ENCODE data around the gene ARHGDIB.

The ARHGDIB gene

DNA sequence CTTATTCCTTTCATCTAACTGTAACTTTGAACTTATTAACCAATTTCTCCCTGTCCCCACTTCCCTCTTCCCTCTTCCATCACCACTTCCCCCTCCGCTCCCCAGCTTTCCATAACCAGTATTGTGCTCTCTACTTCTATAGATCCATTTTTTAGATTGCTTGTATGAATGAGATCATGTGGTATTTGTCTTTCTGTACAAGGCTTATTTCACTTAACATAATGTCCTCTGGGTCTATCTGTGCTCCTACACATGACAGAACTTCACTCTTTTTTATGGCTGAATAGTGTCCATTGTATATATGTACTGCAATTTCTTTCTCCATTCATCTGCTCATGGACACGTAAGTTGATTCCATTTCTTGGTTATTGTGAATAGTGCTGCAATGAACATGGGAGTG lies 37.5 kb downstream of the ARHGDIB start:
- no peak for DNase-seq

DNA sequence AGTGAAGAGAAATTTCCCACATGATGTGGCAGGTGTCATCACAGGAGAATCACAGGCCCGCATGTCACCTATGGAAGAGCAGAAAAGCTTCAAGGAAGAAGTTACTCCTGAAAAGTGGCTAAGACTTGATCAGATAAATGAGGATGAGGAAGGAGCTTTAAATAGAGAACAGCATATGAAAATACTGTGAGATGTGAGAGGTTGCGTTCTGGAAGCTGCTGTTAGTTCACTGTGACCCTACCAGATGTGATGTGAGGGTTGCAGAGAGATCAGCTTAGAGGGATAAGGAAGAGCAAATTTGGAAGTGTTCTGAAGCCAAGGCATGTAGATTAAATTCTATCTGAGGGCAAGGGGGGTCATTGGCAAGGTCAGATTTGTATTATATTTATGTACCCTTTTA lies 40.2 kb downstream of the ARHGDIB start:
- DNase-seq, result no peak

DNA sequence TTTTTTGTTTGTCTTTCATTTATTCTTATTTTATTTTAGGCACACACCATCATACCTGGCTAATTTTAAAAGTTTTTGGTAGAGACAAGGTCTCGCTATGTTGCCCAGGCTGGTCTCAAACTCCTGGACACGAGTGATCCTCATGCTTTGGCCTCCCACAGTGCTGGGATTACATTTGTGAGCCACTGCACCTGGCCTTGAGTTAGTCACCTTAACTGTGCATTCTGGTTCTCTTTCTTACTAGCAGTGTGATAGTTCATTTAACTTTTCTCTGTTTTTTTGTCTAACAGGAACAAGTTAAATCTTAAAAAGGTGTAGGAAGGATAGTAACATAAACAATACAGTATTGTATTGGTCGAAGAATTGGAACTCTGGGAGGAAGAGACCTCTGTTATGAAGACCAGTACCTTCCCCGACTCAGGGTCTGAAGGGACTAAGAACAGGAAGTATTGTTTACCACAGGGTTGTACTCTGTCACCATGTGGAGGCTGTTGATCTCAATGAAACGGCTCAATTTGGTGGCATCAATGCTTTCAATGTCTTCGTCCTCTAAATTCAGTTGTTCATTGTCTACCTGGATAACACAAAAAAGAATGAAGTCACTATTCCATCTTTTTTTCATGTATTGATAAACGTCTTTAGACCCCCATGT lies 40.8 kb downstream of the ARHGDIB start:
- no peak for DNase-seq

DNA sequence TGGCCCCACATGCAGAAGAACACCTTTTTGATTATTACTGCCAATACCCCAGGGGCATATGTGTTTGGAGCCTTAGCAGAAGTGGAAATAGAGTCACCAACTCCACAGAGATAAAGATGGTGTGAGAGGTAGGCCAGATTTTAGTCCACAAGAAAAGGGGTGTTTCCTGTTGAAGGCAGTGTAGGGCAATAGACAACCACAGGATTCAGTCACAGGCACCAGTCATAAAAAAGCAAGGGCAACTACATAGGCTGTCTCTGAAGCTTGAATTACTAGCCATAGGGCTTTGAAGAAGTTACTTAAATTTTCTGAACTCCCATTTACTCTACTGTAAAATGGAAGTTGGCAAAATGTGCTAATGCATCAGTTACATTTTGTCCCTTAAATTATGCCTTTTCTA lies 41.9 kb downstream of the ARHGDIB start:
- DNase-seq, result no peak

DNA sequence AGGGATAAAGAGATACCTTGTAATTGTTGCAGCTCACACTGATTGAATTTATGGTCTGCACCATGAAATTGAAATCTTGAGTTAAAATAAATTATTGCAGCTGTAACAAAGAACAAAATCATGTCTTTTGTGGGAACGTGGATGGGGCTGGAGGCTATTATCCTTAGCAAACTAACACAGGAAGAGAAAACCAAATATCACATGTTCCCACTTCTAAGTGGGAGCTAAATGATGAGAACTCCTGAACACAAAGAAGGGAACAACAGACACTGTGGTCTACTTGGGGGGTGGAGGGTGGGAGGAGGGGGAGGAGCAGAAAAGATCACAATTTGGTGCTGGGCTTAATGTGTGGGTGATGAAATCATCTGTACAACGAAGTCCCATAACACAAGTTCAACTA lies 45.7 kb downstream of the ARHGDIB start:
- no peak for DNase-seq

DNA sequence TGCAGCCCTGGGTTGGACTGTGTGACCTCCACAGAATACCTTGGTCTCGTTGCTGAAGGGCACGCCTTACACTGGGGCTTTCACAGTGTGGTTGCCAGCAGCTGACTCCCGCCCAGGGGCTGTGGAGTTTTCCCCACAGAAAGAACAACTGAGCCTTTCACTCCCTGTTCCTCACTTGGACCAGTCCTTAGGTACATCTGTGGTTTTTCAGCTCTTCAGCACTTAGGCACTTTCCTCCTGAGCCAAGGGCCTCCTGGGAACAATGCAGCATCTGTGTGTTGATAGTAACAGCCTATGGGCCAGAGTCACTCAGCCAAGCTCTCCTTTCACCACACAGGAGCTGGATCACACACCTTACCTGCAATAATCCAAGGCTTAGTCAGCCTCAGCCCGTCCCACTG lies 48.0 kb downstream of the ARHGDIB start:
- DNase-seq, result no peak

DNA sequence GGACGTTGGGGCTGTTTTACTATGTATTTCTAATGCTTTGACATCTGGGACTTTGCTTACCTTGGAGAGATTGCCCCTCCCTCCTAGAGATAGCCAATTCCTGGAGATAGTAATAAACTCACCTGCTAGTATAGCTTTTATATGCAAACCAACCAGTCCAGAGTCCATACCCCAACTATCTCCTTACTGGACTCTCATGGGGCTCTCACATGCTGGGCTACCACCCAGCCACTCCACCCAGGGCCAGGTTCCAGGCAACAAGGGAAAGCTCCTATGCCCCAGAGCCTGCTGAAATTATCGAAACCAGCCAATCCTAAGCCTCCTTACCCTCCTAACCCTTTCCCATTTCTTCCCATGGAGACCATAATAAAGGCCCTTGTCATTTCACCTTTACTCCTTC lies 50.3 kb downstream of the ARHGDIB start:
- DNase-seq, result no peak

DNA sequence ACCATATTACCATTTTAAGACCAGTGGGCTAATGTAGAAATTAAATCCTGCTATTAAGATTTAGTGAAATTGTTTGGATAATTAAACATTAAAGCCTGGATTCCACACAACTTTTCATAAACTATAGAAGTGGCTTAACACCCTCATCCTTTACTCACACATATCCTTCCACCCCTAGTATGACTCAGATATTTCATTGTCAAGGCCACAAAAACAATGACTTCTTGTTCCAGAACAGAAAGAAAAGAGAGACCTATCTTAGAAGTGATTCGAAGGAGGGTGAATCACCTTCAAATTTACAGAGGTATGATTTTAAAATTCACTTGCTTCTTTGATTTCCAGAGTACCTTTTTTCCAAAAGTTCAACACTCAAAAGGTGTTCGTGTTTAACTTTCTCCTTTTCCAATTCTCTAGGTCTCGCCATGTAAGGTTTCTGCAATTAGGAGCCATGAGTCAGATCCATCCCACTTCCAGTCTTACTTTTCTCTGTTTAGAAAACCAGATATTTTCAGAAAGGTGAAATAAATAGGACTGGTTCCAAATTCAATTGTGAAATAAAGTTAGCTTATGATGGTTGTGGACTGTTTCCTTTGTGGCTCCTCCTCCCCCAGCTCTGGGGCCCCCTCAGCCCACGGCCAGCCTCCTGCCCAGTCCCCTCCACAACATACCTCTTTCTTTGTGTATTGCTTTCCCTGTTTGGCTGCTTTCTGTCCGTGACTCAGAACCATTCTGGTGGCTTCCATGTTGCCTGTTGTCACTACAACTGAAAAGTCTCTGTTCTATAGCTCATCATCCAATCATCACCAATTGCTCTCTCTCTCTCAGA lies 51.1 kb downstream of the ARHGDIB start:
- DNase-seq, result no peak

DNA sequence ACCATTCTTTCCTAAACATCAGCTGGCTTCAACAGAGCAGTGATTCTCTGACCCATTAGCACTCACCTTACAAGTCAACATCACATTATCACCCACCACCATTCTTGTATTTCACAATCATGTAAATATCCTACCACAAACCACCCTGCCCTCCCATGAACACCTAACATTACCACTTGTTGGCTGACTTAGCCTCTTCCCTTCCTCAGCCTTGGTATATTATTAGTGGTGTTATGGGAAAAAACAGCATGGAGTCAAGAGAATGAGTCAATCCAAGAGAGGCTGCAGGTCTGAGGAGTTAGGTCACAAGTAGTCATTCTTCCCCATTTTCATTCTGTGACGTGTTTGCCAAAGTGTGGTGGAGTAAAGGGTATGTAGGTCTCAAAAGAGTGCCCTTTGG lies 53.4 kb downstream of the ARHGDIB start:
- no peak for DNase-seq

DNA sequence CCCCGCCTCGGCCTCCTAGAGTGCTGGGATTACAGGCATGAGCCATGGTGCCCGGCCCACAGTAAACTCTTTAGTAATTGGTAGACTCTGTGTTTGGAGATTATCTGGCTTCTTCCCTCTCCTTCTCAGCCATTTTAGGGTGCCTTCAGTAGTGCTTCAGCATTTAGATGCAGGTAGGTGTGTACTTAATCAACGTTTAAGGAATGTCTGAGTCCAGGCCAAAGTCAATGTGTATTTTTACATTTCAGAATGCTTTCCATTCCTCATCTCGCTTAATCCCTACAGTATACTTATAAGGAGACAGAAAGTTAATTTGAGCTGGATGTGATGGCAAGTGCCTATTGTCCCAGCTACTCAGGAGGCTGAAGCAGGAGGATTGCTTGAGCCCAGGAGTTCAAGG lies 55.3 kb downstream of the ARHGDIB start:
- no peak for DNase-seq

DNA sequence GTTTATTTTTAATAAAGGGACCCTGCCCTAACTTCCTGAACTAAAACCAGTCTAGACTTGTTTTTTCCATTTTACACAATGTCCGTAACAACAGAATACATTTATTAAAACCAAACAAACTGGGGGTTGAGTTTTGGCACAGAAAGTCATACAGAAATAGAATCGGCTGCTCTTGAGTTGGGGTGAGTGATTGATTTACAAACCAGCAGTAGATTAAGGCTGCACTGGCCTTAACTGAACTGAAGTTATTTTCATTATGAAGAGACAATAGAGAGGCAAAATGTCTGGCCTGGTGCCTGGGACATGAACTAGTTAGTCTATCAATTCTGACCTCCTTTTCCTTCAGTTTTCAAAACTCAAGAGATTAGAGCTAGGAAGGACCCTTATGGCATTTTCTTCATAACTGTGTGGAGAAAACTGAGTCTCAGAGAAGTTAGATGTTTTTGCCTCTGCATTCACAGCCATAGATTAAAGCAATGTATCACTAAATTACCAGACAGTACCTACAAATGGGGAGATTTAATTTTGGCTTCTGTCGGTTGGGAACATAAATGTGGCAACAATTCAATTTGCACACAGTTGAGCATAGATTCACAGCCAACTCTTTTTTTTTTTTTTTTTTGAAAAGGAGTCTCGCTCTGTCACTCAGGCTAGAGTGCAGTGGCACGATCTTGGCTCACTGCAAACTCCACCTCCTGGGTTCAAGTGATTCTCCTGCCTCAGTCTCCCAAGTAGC lies 56.0 kb downstream of the ARHGDIB start:
- DNase-seq, result no peak

DNA sequence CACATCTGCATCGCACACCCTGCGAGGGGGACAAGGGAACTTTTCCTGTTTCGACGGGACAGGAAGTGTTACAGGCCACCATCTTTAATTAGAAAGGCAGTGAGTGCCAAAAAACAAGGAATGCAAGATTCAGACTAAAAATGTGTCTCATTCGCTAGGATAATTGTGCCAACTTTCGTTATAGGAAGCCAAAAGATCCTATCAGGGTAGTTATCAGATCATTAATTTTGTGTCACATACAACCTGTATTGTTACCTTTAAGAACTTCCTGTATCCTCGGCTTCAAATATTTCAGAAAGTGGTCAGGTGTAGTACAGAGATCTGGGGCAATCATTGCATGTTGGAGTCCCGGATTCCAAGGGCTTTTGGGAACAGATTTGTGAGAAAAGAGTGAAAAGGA lies 56.5 kb downstream of the ARHGDIB start:
- no peak for DNase-seq

DNA sequence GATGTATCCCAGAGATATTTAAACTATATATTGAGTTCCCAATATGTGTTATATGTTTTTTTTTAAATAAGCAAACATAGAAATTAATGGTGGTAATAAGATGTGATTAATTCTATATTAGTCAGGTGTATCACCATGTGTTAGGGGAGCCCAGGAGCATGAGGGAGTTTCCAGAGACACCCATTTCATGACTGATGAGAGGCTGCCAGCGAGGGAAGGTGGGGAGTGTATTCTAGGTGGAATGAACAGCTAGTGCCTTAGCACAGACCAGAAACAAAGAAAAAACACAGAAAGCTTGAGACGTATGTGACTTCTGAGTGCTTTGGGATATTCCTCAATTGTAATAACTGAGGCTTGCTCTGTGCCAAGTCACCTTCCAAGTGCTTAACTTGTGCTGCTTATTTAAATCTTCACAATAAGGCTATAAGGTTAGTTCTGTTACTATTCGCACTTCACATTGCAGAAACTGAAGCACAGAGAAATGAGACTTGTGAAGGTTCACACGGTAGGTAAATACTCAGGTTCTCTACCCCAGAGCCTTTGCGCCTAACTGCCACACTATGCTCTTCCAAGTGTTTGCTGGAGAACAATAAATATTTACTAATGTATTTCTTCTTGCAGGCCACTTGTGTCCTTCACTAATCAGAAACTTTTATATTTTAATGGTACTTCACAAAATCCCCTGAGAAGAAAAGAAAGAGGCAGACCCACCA lies 57.9 kb downstream of the ARHGDIB start:
- DNase-seq, result no peak

DNA sequence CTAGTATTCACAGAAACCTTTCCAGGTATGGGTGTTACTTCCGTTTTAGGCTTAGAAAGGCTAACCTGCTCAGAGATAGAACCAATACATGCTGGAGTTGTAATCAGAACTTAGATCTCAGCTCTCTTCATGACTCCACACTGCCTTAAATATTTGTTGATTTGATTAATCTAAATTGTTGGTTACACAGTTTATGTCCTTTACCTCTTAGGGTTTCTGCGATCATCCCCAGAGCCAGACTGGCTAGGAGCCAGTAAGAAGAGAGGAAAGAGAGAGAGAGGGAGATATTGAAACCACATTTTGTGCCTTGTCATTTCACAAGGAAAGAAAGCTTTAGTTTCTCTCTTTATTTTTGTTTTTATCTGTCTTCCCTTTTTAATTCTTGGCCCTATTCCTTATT lies 58.9 kb downstream of the ARHGDIB start:
- peak; percentile 28 for DNase-seq

DNA sequence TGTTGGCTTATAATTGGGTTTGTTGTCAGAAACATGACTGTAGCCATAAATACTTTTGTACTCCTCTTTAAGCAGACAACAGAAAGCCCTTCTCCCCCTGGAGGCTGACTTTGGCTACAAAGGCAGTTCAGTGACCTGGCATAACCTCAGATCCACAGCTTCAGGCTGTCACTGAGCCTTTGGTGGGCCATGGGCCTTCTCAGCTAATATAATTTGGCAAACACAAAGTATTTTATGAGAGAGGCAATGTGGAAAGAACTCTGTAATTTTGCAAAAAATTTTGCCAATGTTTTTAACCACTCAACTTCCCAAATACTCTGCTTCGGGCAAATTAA lies 60.2 kb downstream of the ARHGDIB start:
- DNase-seq, result no peak

DNA sequence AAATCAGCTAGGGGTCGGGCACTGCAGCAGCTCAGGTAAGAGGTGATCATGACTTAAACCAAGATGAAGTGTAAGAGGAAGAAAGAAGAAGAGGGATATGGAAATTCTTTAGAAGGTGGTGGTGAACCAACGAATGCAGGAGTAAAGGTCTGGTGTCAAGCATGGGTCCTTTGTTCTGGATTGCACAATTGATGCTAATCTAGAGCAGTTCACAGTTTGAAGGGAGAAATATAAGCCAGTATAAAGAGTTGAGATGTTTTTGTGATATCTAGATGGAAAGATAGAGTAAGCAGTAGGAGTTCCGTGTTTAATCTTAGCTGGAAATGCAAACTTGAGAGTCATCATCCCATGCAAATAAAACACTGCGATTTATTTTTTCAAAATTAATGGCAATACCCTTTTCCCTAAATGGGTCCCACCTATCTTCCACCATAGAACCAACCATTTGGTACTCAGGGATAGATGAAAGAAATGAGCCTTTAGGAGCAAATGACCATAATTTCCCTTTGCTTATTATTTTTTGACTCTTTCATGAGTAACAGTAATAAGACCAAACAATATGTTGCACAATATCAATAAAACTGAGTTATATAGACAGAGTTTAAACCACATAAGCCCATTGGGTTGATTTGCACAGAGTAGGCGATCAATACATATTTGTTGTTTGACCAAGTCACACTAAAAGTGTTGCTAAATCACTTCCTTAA lies 60.7 kb downstream of the ARHGDIB start:
- DNase-seq, result no peak

DNA sequence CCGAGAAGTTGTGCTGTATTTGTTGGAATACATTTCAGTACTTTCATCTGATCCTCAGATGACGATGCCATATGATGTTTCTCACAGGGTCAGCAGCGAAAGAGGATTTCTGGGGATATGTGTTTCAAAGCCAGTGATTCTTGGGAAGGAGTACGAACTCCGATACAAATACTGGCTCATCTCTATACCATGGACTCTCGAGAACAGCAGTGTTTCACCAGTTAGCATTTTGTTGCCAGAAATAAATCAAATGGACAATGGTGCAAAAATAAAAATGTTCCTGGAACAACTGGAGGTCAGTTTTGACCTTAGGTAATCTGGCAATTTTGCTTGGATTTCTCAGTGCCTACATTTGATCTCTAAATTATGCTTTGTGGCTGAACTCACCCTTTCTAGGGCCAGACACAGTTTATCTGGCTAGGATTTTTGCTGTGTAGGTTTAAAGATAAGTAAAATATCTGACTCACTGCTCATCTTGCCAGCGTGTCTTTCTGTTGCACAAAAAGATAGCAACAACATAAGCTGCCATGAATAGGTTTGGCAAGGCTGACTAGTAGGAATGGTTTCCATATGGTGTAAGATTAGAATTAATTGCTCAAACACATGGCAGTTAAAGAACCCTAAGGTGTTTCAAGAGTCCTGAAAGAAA lies 64.8 kb downstream of the ARHGDIB start:
- peak; percentile 75 for DNase-seq

DNA sequence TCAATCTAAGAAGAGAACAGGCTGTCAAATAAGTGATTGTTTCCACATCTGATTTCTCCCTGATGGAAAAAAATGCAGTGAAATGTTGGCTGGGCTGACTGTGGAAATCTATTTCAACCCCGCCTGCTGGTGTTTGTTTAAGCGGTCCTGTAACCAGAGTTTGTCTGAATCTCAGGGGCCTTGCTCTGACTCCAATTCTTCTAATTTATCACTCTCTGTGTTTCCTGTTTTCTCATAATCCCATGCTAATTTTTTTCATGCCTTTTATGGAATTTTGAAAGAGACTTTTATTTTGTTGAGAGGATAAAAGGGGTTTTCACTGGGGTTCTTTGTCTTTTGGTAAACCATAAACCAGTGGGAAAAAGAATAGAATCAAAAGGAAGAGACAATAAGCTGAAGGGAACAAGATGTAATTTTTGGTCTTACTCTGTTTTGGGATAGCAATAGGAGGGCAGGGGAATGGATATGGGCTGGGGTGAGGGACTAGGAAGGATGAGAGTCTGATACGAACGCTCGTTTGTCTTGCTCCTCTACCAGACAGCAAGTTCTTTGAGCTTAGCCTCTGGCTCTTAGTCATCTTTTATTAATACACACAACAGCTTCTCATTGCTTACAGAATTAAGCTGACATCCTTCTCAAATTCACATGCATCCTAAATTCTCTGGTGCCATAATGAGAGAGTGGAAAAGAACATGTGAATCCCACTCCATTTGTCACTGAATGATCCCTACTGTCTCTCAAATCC lies 67.7 kb downstream of the ARHGDIB start:
- no peak for DNase-seq

DNA sequence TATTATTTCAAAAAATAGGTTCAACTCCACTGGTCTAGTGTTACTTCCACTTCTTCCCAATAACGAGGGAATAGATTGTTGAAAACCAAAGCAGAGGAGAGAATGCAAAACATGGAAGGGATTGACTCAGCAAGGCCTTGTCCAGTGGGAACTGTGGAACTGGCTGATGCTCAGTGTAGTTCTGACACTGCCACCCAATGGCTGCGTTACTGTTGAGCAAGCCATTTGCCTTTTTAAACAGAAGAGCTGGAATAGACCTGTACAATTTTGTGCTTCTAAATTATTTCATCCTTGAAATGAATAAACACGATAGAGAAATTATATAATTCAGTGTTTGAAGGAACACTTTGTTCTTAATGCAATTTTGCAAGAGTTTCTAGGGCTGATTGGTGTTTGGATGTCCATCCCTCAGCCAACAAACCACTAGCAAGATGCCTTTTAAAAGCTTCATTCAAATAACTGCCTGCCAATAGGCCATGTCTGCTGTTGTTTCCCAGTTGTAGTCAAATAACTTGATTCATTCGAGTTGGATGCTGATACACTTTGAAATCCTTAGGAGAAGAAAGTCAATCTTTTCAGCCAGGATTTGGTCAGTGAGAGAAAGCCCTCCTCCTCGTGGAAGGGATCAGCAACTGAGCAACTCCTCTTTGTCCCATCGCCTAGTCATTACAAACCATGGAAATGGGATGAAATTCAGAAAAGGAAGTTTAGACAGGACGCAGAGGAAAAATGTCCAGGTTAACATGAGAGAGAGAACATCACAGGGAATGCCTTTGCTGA lies 68.5 kb downstream of the ARHGDIB start:
- no peak for DNase-seq

All from fibroblast of upper back skin (primary cell).